ENCODE data around the gene APAF1.

Gene APAF1

GRCh38 chr12:98671459-98671858, 26.4 kb downstream of the APAF1 start:
- DNase-seq (ENCODE audit: low read depth in 2 of 2): no peak

- no peak for DNase-seq (ENCODE audit: low read depth in 2 of 2)
Observed at GRCh38 chr12:98674841-98675240, 29.8 kb downstream of the APAF1 start.

GRCh38 chr12:98678236-98678945, 33.3 kb downstream of the APAF1 start:
- DNase-seq (ENCODE audit: low read depth in 2 of 2): no peak

- no peak for DNase-seq (ENCODE audit: low read depth in 2 of 2)
Observed at GRCh38 chr12:98678946-98679610, 34.0 kb downstream of the APAF1 start.

GRCh38 chr12:98679611-98680005, 34.5 kb downstream of the APAF1 start:
- DNase-seq (ENCODE audit: low read depth in 2 of 2): no peak

GRCh38 chr12:98684199-98684598, 39.1 kb downstream of the APAF1 start:
- DNase-seq (ENCODE audit: low read depth in 2 of 2): no peak

GRCh38 chr12:98686603-98687002, 41.5 kb downstream of the APAF1 start:
- DNase-seq (ENCODE audit: low read depth in 2 of 2): no peak

GRCh38 chr12:98691351-98691750, 46.3 kb downstream of the APAF1 start:
- no peak for DNase-seq (ENCODE audit: low read depth in 2 of 2)

GRCh38 chr12:98696036-98696646, 51.1 kb downstream of the APAF1 start:
- DNase-seq (ENCODE audit: low read depth in 2 of 2): no peak

- no peak for DNase-seq (ENCODE audit: low read depth in 2 of 2)
Observed at GRCh38 chr12:98697209-98697608, 52.1 kb downstream of the APAF1 start.

- DNase-seq (ENCODE audit: low read depth in 2 of 2): no peak
Observed at GRCh38 chr12:98698603-98699463, 53.7 kb downstream of the APAF1 start.

GRCh38 chr12:98699586-98699985, 54.5 kb downstream of the APAF1 start:
- no peak for DNase-seq (ENCODE audit: low read depth in 2 of 2)

- no peak for DNase-seq (ENCODE audit: low read depth in 2 of 2)
Observed at GRCh38 chr12:98701166-98701565, 56.1 kb downstream of the APAF1 start.

GRCh38 chr12:98709022-98709421, 63.9 kb downstream of the APAF1 start:
- DNase-seq (ENCODE audit: low read depth in 2 of 2): no peak

GRCh38 chr12:98714426-98714825, 69.3 kb downstream of the APAF1 start:
- DNase-seq (ENCODE audit: low read depth in 2 of 2): no peak

- DNase-seq (ENCODE audit: low read depth in 2 of 2): no peak
Observed at GRCh38 chr12:98719515-98720504, 74.7 kb downstream of the APAF1 start.

GRCh38 chr12:98721204-98721702, 76.2 kb downstream of the APAF1 start:
- DNase-seq (ENCODE audit: low read depth in 2 of 2): no peak

GRCh38 chr12:98724384-98725155, 79.5 kb downstream of the APAF1 start:
- DNase-seq (ENCODE audit: low read depth in 2 of 2): no peak

- DNase-seq (ENCODE audit: low read depth in 2 of 2): no peak
Observed at GRCh38 chr12:98725476-98726247, 80.6 kb downstream of the APAF1 start.
